Retina (tissue), 1 donor: ENCODE data around the gene COA7.
"Not testable (repeated sequence)": the region's sequence is repeated elsewhere in the genome, so short reads cannot be mapped to it uniquely, and the experiment has no call there.

ENCODE experiments used
- DNase-seq: peaks from one replicate; pipeline ENCODE4 v3.0.0-alpha.2; 2016

Gene COA7

GRCh38 chr1:52697795-52698674 lies at the start of gene COA7:
Gene COA7, minus strand, starts transcription at chr1:52698347. Its CDS starts 21 bp downstream, at chr1:52698326.
- peak; percentile 95 for DNase-seq

- DNase-seq: no peak
These were observed 49.3 kb upstream of the COA7 start for GRCh38 chr1:52747450-52747849.

DNA sequence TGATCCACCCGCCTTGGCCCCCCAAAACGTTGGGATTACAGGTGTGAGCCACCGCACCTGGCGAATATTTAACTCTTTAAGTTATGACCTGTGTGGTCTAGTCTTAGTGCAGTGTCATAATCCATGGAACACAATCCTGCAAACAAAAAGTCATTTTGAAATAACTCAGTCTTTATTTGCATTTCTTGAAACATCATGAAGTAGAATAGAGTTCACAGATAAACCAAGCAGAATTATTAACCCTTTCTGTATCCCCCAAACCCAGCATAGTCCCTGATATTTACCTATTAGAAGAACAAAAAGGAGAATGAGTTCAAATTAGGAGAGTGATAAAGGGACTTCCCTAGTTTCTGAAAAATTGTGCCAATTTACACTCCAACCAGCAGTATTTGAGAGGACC lies 48.0 kb upstream of the COA7 start:
- no peak for DNase-seq

DNA sequence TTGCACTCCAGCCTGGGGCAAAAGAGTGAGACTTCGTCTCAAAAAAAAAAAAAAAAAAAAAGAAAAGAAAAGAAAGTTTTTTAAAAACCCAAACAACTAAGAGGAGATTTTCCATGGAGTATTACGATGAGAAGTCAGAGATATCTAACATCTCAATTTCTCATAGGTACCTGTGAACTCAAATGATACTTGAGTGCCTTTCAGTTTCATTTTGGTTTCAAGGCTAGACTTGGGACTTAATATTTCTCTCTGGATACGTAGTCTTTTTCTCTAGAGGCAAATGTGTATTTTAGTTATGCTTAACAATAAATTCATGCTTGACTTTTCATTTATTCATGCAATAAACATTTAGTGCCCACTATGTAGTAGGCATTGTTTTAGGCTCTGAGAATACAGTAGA lies 43.1 kb upstream of the COA7 start:
- no peak for DNase-seq

- DNase-seq: no peak
These were observed 41.7 kb upstream of the COA7 start for GRCh38 chr1:52739699-52740467.

- no peak for DNase-seq
These were observed 40.7 kb upstream of the COA7 start for GRCh38 chr1:52738893-52739292.

GRCh38 chr1:52738148-52738547 lies 40.0 kb upstream of the COA7 start:
- DNase-seq: no peak

- not testable (repeated sequence) for DNase-seq
These were observed 37.2 kb upstream of the COA7 start for GRCh38 chr1:52735371-52735770.

DNA sequence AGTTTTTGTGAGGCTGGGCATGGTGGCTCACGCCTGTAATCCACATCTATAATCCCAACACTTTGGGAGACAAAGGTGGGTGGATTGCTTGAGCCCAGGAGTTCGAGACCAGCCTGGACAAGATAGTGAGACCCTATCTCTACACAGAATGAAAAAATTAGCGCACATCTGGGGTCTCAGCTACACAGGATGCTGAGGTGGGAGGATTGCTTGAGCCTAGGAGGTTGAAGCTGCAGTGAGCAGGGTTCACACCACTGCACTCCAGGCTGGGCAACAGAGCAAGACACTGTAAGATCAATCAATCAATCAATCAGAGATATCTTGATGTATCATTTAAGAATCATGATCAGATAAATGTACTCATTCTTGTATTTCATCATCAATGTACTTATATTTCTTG lies 35.2 kb upstream of the COA7 start:
- DNase-seq: no peak

DNA sequence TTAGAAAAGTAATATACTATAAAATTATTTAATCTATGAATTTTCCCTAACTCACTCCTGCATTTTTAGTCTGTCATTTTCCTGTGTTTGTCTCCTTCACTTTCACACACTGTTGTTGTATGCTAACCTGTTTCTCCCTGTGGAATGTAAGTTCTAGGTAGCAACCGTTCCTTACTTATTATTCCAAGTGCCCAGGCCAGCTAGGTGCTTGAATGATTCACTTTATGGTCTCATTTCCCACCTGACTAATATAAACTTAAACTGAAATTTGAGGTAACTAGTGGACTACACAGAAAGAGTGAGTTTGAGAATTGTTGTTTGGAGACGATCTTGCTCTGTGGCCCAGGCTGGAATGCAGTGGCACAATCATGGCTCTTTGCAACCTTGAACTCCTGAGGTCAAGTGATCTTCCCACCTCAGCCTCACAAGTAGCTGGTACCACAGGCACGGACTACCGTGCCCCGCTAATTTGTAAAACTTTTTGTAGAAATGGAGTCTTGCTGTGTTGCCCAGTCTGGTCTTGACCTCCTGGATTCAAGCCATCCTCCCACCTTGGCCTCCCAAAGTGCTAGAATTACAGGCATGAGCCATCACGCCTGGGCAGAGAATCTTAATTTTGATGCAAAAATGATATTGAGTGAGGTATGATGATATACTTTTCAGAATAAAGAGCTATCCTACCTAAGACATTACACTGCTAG lies 30.0 kb upstream of the COA7 start:
- no peak for DNase-seq

DNA sequence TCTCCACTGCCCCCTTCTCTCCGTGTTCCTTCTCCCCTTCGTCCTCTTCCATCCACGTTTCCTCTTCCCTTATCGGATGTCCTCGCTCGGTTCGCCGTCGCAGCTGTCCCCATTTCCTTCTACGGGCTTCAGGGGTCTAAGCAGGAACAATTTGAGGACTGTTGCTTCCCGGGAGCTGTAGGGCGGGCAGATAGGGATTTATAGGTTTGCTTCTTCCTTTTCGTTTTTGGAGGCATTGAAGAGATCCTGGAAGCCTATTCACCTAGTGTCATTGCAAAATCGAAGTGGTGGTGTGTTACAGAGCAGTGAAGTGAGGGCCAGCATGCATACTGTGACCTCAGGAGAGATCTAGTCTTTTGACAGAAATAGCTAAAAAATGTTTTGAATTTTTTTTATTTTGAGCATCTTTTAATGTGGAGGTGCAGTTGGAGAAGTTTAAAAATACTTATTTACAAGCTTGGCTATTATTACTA lies 29.0 kb upstream of the COA7 start:
- DNase-seq: no peak

DNA sequence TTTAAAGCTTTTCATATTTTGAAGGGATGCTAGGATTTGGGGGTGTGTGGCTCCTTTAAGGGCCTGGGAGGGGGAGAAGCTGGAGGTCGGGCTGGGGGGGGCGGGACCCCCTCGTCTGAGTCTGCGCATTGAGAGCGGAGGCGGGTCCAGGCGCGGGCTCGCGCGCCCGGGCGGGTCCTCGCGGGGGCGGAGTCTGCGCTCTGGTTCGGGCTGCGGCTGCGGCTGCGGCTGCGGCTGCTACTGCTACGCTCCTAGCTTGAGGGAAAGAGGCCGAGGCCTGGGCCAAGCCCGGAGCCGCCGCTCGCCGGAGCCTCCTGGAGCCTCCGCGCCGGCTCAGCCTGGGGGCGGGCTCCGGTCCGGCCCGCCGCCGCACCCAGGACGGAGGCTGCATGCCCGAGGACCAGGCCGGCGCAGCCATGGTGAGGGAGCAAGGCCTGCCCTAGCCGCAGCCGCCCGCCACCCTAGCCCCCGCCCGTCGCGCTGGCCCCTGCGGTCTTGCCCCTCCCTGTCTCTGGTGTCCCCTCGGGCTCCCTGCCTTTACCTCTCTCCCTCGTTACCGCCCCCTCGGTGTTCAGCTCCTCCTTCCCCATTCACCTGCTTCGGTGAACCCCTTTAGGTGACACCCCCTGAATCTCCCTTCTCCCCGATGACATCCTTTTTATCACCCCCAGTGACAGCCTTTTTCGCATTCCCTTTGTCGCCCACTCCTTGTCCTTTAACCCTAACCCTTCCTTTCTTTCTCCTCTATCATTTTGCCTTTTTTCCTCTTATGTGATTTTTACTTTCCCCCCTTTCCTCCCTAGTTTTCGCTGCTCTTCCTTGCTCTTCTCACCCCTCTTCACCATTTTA lies 28.3 kb upstream of the COA7 start, which contains the start of gene ZYG11B:
Gene ZYG11B, plus strand, starts transcription at position 189 of the 849 bp plus-strand sequence. Its CDS starts 201 bp downstream, at position 390.
- peak; percentile 92 for DNase-seq

DNA sequence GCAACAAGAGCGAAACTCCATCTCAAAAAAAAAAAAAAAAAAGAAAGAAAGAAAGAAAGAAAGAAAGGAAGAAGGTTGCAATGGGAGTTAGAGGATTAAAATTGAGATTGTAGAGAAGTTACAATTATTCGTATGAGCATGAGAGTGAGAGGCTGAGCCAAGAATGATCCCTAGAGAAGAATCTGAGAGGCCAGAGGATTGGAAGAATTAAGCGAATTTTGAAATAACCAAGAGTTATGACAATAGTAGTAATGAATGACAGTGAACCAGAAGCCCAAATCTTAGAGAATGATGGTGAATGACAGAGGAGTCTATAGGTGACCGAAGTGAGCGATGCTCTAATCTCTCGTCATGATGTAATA lies 27.7 kb upstream of the COA7 start:
- no peak for DNase-seq

- no peak for DNase-seq
These were observed 25.1 kb upstream of the COA7 start for GRCh38 chr1:52723260-52723659.

DNA sequence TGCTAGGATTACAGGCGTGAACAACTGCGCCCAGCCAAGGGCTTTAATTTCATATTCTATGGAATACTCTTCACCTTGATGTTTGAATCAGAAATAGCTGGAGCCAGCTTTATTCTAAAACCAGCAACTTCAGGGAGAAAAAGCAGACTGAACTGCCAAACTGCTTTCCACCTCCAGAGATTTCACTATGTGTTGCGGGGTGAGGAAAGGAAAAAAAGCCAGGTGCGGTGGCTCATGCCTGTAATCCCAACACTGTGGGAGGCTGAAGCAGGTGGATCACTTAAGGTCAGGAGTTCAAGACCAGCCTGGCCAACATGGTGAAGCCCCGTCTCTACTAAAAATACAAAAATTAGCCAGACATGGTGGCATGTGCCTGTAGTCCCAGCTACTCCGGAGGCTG lies 17.1 kb upstream of the COA7 start:
- not testable (repeated sequence) for DNase-seq

DNA sequence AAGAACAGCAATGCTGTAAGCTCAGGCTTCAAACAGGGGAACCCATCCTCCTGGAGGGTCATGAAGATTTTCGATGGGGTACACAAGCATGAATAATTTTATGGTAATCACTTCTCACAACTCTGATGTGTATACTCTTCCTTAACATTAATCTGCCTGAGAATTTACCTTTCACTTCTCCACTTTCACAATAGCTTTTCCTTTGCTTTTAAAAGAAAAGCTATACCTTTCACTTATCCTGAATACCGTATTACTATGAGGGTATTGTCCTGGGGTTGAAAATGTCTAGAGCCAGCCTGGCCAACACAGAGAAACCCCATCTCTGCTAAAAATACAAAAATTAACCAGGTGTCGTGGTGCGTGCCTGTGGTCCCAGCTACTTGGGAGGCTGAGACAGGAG lies 15.4 kb upstream of the COA7 start:
- no peak for DNase-seq

GRCh38 chr1:52709016-52709415 lies 10.9 kb upstream of the COA7 start:
- no peak for DNase-seq

GRCh38 chr1:52707927-52708655 lies 9.9 kb upstream of the COA7 start:
- DNase-seq: no peak

GRCh38 chr1:52706941-52707926 lies 9.1 kb upstream of the COA7 start:
- DNase-seq: no peak

DNA sequence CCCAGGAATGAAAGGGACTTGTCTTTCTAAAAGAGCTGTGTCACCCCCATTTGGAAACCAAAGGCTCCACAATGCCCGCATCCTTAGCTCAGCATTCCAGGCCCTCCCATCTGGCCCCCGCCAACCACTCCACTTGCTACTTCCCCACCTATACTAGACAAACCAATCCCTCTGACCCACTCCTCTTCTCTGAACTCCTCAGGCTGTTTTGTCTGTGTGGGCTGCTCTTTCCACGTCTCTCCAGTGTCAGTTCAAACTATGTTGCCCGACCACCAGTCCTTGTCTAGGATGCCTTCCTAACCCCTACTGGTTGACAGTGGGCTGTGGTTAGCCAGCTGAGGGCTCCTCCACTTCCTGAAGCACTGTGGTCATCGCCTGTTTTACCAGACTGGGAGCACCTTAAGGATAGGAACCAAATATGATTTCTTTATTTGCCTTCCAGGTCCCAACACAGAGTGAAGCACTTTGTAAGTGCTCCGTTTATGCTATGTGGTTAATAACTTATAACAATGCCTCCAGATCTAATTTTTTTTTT lies 8.1 kb upstream of the COA7 start:
- DNase-seq: no peak
